Loucy (cell line): ENCODE results near the gene BTNL9.

Source experiments
- CTCF ChIP-seq: fragments of 200-600 bp; sonication (generic); conservative IDR thresholded peaks from 2 replicates; pipeline ENCODE4 v1.5.1; 2014; ENCODE audit warnings: mild to moderate bottlenecking, antibody characterized with exemption, low read length
- EZH2phosphoT487 ChIP-seq: fragments of 200-600 bp; IDR thresholded peaks from 2 replicates; pipeline ENCODE4 v1.6.1; 2018; ENCODE audit warnings: antibody characterized with exemption, mild to moderate bottlenecking, moderate library complexity, borderline replicate concordance

- TF ChIP-seq CTCF (no peak), EZH2phosphoT487 (no peak)
Measured at GRCh38 chr5:181056431-181056830, 16.4 kb downstream of the BTNL9 start.
